Thoracic aorta (tissue), 2 donors: ENCODE data around the gene SLFN12L. TPM values are rescaled to one million over a fixed set of nuclear protein-coding genes. Genes with fewer than 3 reads are reported as not detected.
A peak's percentile ranks its signal among the peaks of the same experiment; 100 is the strongest.

Experiments
- ATAC-seq: fragments of 150-250 bp; one replicate; pipeline ENCODE4 v1.8.0; 2017; ENCODE audit warnings: low read depth; ENCODE audit not compliant: insufficient number of reproducible peaks, low FRiP score
- DNase-seq: peaks from one replicate; pipeline ENCODE4 v3.0.0-alpha.2; 2020; ENCODE audit warnings: low spot score
- H3K27ac ChIP-seq, 2 donors: fragments of 200-600 bp; sonication (generic); 1 replicate in 1 of 2; 2 replicates in 1 of 2; pipeline ENCODE4 v1.5.1; 2016; ENCODE audit warnings: mild to moderate bottlenecking in 2 of 2, moderate library complexity in 2 of 2
- H3K27me3 ChIP-seq: fragments of 200-600 bp; sonication (generic); replicated peaks from 2 replicates; pipeline ENCODE4 v1.6.0; 2016; ENCODE audit warnings: mild to moderate bottlenecking; ENCODE audit not compliant: insufficient read depth
- H3K36me3 ChIP-seq: fragments of 200-600 bp; sonication (generic); one replicate; pipeline ENCODE4 v1.5.1; 2016
- H3K4me1 ChIP-seq, 2 donors: fragments of 200-600 bp; sonication (generic); 1 replicate in 1 of 2; 2 replicates in 1 of 2; pipeline versions ENCODE4 v1.5.1 to v1.6.0; 2016; ENCODE audit warnings: low read depth in 2 of 2, mild to moderate bottlenecking in 1 of 2; ENCODE audit not compliant: control insufficient read depth in 1 of 2
- H3K4me3 ChIP-seq: fragments of 200-600 bp; sonication (generic); 2 replicates; pipeline ENCODE4 v1.5.1; 2016; ENCODE audit warnings: mild to moderate bottlenecking
- H3K9me3 ChIP-seq: fragments of 200-600 bp; sonication (generic); 2 replicates; pipeline ENCODE4 v1.5.1; 2016
- total RNA-seq, 2 donors: library from RNA; depleted of rRNA; stranded (reverse); fragments of >200 nt; gene quantifications; one replicate each; pipeline versions ENCODE4 v1.1.0 to v1.2.3, GENCODE V29; 2016
- TF ChIP-seq, protein P1 (sequence below): fragments of 200-600 bp; sonication (generic); IDR thresholded peaks from one replicate; pipeline ENCODE4 v1.5.1; 2019; ENCODE audit warnings: antibody characterized with exemption

Gene SLFN12L
- total RNA-seq, 2 donors from 2014 or later: 4.1 to 4.2 TPM

DNA sequence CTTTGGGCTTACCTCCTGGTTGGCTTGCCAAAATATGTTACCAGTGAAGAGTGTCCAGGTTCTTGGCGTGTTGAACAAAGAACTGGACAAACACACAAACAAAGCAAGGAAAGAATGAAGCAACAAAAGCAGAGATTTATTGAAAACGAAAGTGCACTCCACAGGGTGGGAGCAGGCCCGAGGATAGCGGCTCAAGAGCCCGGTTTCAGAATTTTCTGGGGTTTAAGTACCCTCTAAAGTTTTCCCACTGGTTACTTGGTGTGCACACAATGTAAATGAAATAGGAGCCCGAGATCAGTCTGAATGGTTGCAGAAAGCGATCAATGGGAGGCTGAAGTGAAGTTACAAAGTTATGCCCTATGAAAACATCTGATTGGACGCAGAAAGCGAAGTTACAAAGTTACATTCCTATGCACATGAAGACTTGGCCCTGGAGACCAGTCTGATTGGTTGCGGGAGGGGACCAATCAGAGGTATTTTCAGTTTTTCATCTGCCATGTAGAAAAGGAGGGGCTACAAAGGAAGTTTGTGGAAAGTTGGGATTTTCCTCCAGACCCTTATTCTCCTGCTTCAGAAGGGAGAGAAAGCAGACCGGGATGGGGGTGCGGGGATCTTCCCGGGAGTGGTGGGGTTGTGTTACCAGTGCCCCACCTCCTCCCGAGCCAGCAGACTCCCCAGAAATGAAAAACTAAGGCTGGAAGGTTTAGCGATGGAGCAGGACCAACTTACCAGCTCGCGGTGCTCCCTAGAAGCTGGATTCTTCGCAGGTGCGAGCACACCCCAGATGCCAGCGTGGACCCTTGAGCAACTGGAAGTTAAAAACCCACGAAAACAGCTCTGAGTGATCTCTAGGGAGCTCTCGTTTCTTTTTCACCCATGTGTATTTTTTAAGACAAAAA is 105.1 kb downstream of the SLFN12L start, which contains the start of gene SLFN12:
Gene SLFN12 (minus strand): TSS at position 325 of the 899 bp plus-strand sequence. CDS start 9,472 bp downstream, outside the sequence.
- Histone ChIP-seq H3K27me3 (no peaks in the 10 kb centered on the region), H3K9me3 (no peaks in the 10 kb centered on the region), H3K27ac (peak within 1 kb of the TSS; percentile 92 to 97), H3K4me3 (peak within 1 kb of the TSS; percentile 79), H3K4me1 (peaks cover 11 to 40% of the 10 kb centered on the region in 2 donors), H3K36me3 (no peaks in the 10 kb centered on the region)
- TF ChIP-seq, protein P1, sequence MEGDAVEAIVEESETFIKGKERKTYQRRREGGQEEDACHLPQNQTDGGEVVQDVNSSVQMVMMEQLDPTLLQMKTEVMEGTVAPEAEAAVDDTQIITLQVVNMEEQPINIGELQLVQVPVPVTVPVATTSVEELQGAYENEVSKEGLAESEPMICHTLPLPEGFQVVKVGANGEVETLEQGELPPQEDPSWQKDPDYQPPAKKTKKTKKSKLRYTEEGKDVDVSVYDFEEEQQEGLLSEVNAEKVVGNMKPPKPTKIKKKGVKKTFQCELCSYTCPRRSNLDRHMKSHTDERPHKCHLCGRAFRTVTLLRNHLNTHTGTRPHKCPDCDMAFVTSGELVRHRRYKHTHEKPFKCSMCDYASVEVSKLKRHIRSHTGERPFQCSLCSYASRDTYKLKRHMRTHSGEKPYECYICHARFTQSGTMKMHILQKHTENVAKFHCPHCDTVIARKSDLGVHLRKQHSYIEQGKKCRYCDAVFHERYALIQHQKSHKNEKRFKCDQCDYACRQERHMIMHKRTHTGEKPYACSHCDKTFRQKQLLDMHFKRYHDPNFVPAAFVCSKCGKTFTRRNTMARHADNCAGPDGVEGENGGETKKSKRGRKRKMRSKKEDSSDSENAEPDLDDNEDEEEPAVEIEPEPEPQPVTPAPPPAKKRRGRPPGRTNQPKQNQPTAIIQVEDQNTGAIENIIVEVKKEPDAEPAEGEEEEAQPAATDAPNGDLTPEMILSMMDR: no peak
- no peak for DNase-seq
- ATAC-seq: peak; percentile 87

DNA sequence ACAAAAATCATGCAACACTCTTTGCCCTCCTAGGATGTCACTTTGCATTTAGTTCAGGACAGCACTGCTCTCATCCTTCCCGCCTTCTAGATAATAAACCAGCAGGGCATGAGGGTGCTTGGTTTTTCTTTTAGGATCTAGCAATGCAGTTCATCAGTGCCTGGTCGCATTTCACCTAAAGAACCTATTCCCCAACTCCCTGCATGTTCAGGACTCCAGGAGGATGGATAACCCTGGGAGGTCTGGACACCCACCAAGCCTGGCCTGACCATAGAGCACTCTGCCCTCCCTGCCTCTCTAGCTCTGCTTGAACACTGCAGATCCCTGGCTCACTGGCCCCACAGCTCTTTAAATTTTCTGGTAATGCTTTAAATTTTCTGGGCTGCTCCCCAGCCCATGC is 107.8 kb downstream of the SLFN12L start:
- no peaks in the 10 kb centered on the region for H3K9me3 ChIP-seq
- no peak for ATAC-seq
- H3K36me3 ChIP-seq: no peaks in the 10 kb centered on the region
- H3K27me3 ChIP-seq: no peaks in the 10 kb centered on the region
- H3K27ac ChIP-seq: no peak overlapping the region
- no peak for DNase-seq
- TF ChIP-seq, protein P1: no peak
- H3K4me1 ChIP-seq: peaks cover 11 to 38% of the 10 kb centered on the region in 2 donors
- no peak overlapping the region for H3K4me3 ChIP-seq

DNA sequence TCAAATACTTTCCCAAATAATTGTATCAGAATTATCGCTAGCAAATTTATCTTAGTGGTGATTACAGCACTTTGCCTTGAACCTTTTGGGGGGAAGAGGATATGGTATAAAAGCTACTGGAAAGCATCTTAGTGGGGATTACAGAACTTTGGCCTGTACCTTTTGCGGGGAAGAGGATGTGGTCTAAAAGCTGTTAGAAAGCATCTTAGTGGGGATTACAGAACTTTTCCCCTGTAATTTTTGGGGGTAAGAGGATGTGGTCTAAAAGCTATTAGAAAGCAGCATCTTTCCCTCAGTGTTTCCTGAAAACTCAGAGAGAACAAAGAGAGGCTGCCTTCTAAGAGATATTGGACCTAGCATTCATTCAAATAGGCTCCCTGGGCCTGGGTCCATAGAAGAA is 109.2 kb downstream of the SLFN12L start:
- no peaks in the 10 kb centered on the region for H3K27me3 ChIP-seq
- ATAC-seq: no peak
- H3K27ac ChIP-seq: no peak overlapping the region
- H3K4me1 ChIP-seq: peaks cover 7 to 25% of the 10 kb centered on the region in 2 donors
- no peaks in the 10 kb centered on the region for H3K9me3 ChIP-seq
- TF ChIP-seq, protein P1: no peak
- no peak overlapping the region for H3K4me3 ChIP-seq
- no peaks in the 10 kb centered on the region for H3K36me3 ChIP-seq
- DNase-seq: no peak

DNA sequence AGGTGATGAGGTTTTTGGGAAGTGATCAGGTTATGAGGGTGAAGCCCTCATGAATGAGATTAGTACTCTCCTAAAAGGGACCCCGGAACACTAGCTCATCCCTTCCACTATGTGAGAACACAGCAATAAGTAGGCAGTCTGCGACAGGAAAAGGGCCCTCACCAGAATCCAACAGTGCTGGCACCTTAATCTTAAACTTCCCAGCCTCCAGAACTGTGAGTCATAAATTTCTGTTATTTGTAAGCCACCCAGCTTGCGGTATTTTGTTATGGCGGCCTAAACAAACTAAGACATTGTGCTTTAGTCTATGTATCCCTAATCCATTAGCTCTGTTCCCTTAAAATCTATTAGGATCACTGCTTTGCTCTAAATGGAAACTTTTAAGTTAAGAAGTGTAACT is 113.7 kb downstream of the SLFN12L start:
- H3K4me3 ChIP-seq: no peak overlapping the region
- ATAC-seq (no peak), DNase-seq (no peak)
- TF ChIP-seq, protein P1: no peak
- H3K4me1 ChIP-seq: no peaks in the 10 kb centered on the region
- no peaks in the 10 kb centered on the region for H3K9me3 ChIP-seq
- no peak overlapping the region for H3K27ac ChIP-seq
- H3K36me3 ChIP-seq: no peaks in the 10 kb centered on the region
- no peaks in the 10 kb centered on the region for H3K27me3 ChIP-seq

Other genes starting within 250 kb of the SLFN12L start
- gene SLFN11, start 164.1 kb downstream of the SLFN12L start, total RNA-seq: 10 to 100 TPM; 53.5 to 87.1 TPM
- gene SLFN12, start 105.2 kb downstream of the SLFN12L start, total RNA-seq: 10 to 100 TPM; 10.4 to 25.3 TPM
- gene SLFN13, start 88.9 kb downstream of the SLFN12L start, total RNA-seq: 10 to 100 TPM; 10.7 to 28.9 TPM
- not detected for gene SLFN14, start 23.1 kb upstream of the SLFN12L start, total RNA-seq
- 1 to 10 TPM; 1.1 to 2.8 TPM for gene PEX12, start 40.9 kb upstream of the SLFN12L start, total RNA-seq
- 10 to 100 TPM; 44.5 to 68.3 TPM for gene AP2B1, start 49.6 kb upstream of the SLFN12L start, total RNA-seq
- 10 to 100 TPM in 1 of 2 donors, 1 to 10 TPM in 1; 2.4 to 24.1 TPM for gene RASL10B, start 194.0 kb upstream of the SLFN12L start, total RNA-seq
- gene GAS2L2, start 215.6 kb upstream of the SLFN12L start, total RNA-seq: not detected
- not detected for gene C17orf50, start 223.2 kb upstream of the SLFN12L start, total RNA-seq